NCI-H2029 treated with DMSO at 0.1 percent for 48 hours (cell line): ENCODE results near the gene AADACL3.

Source experiments
- DNase-seq: peaks from one replicate; lab custom pipeline; 2025; lab: John Stamatoyannopoulos, UW

AADACL3 gene

GRCh38 chr1:12769031-12769430 lies 53.1 kb downstream of the AADACL3 start:
- DNase-seq, result no peak

GRCh38 chr1:12769976-12770505 lies 54.1 kb downstream of the AADACL3 start:
- no peak for DNase-seq

GRCh38 chr1:12770620-12771019 lies 54.7 kb downstream of the AADACL3 start:
- DNase-seq, result no peak

GRCh38 chr1:12771186-12771585 lies 55.3 kb downstream of the AADACL3 start:
- DNase-seq, result no peak

GRCh38 chr1:12772520-12772919 lies 56.6 kb downstream of the AADACL3 start:
- DNase-seq, result no peak

GRCh38 chr1:12773438-12773837 lies 57.5 kb downstream of the AADACL3 start, which contains the start of gene PRAMEF12:
PRAMEF12 (plus strand) TSS chr1:12773738; CDS start chr1:12774868, 1,130 bp downstream.
- no peak for DNase-seq

- DNase-seq, result no peak
Measured at GRCh38 chr1:12774801-12775345, 59.0 kb downstream of the AADACL3 start.

- DNase-seq, result no peak
Measured at GRCh38 chr1:12775443-12775842, 59.5 kb downstream of the AADACL3 start.

- DNase-seq, result no peak
Measured at GRCh38 chr1:12776801-12777557, 61.1 kb downstream of the AADACL3 start.
